HepG2 (cell line): Measurements from ENCODE around the gene PRPSAP1. TPM values are rescaled to one million over a fixed set of nuclear protein-coding genes. Genes with fewer than 3 reads are reported as not detected.
A peak's percentile ranks its signal among the peaks of the same experiment; 100 is the strongest.

Experiments used
- ARHGAP35 ChIP-seq: sonication (generic); formaldehyde crosslinking; IDR thresholded peaks from 2 replicates; pipeline ENCODE4 v1.9.0; 2022; ENCODE audit warnings: mild to moderate bottlenecking, inconsistent platforms, moderate library complexity, missing genetic modification reagents, borderline replicate concordance
- ATF2 ChIP-seq: sonication (generic); formaldehyde crosslinking; IDR thresholded peaks from 2 replicates; pipeline ENCODE4 v1.4.0; 2020; ENCODE audit warnings: missing genetic modification reagents
- HIVEP1 ChIP-seq: sonication (generic); formaldehyde crosslinking; IDR thresholded peaks from 2 replicates; pipeline ENCODE4 v1.4.0; 2020; ENCODE audit warnings: mild to moderate bottlenecking, missing genetic modification reagents
- HNF1B ChIP-seq: sonication (generic); formaldehyde crosslinking; IDR thresholded peaks from 2 replicates; pipeline ENCODE4 v1.5.1; 2020; ENCODE audit warnings: mild to moderate bottlenecking, moderate library complexity, missing genetic modification reagents
- JARID2 ChIP-seq: sonication (generic); formaldehyde crosslinking; IDR thresholded peaks from 2 replicates; pipeline ENCODE4 v1.8.1; 2023; ENCODE audit warnings: missing genetic modification reagents, inconsistent platforms; ENCODE audit not compliant: insufficient replicate concordance
- JUND ChIP-seq: sonication (generic); formaldehyde crosslinking; IDR thresholded peaks from 2 replicates; pipeline ENCODE4 v1.8.0; 2022; ENCODE audit warnings: mild to moderate bottlenecking, missing genetic modification reagents
- KDM4B ChIP-seq: sonication (generic); formaldehyde crosslinking; IDR thresholded peaks from 2 replicates; pipeline ENCODE4 v1.4.0; 2020; ENCODE audit warnings: missing genetic modification reagents
- MXI1 ChIP-seq: IDR thresholded peaks from 3 replicates; pipeline ENCODE4 v1.6.1; 2012; ENCODE audit warnings: low read depth, low read length, inconsistent platforms, borderline replicate concordance
- RFXANK ChIP-seq: IDR thresholded peaks from 2 replicates; pipeline ENCODE4 v1.6.1; 2016
- SNAPC5 ChIP-seq: sonication (generic); formaldehyde crosslinking; IDR thresholded peaks from 2 replicates; pipeline ENCODE4 v1.8.1; 2023; ENCODE audit warnings: mild to moderate bottlenecking, missing genetic modification reagents, borderline replicate concordance
- SOX6 ChIP-seq, 2 experiments: fragments of 450-650 bp in 1 of 2; sonication (generic) in 1 of 2; formaldehyde crosslinking in 1 of 2; IDR thresholded peaks; 2 replicates each; pipeline versions ENCODE4 v1.4.0 to v1.6.1; 2017 to 2020; ENCODE audit warnings: antibody characterized with exemption in 1 of 2, mild to moderate bottlenecking in 1 of 2, missing genetic modification reagents in 1 of 2
- TAF15 ChIP-seq: fragments of 200-400 bp; formaldehyde crosslinking; IDR thresholded peaks from one replicate; pipeline ENCODE4 v1.6.1; 2018; ENCODE audit warnings: mild to moderate bottlenecking, low read depth, low read length; ENCODE audit not compliant: poor library complexity, severe bottlenecking
- ZFAT ChIP-seq: sonication (generic); formaldehyde crosslinking; conservative IDR thresholded peaks from 2 replicates; pipeline ENCODE4 v1.8.1; 2023; ENCODE audit warnings: missing genetic modification reagents, inconsistent platforms
- ZFY ChIP-seq: sonication (generic); formaldehyde crosslinking; IDR thresholded peaks from 2 replicates; pipeline ENCODE4 v1.4.0; 2020; ENCODE audit warnings: missing genetic modification reagents
- ZNF230 ChIP-seq: sonication (generic); formaldehyde crosslinking; IDR thresholded peaks from 2 replicates; pipeline ENCODE4 v1.4.0; 2020; ENCODE audit warnings: mild to moderate bottlenecking, missing genetic modification reagents
- ZNF281 ChIP-seq: sonication (generic); formaldehyde crosslinking; IDR thresholded peaks from 2 replicates; pipeline ENCODE4 v1.4.0; 2020; ENCODE audit warnings: missing genetic modification reagents, borderline replicate concordance
- ZNF331 ChIP-seq: sonication (generic); formaldehyde crosslinking; IDR thresholded peaks from 2 replicates; pipeline ENCODE4 v1.4.0; 2020; ENCODE audit warnings: missing genetic modification reagents
- ZNF431 ChIP-seq: sonication (generic); formaldehyde crosslinking; IDR thresholded peaks from 2 replicates; pipeline ENCODE4 v1.9.0; 2022; ENCODE audit warnings: missing genetic modification reagents, low read depth, mild to moderate bottlenecking, borderline replicate concordance
- ZNF691 ChIP-seq: sonication (generic); formaldehyde crosslinking; IDR thresholded peaks from 2 replicates; pipeline ENCODE4 v1.4.0; 2020; ENCODE audit warnings: missing genetic modification reagents, low read depth, mild to moderate bottlenecking, borderline replicate concordance
- ZNF782 ChIP-seq: sonication (generic); formaldehyde crosslinking; IDR thresholded peaks from 2 replicates; pipeline ENCODE4 v1.4.0; 2020; ENCODE audit warnings: missing genetic modification reagents, mild to moderate bottlenecking, borderline replicate concordance
- ZNF788 ChIP-seq: sonication (generic); formaldehyde crosslinking; IDR thresholded peaks from 2 replicates; pipeline ENCODE4 v1.5.0; 2020; ENCODE audit warnings: mild to moderate bottlenecking, missing genetic modification reagents, borderline replicate concordance
- ZSCAN20 ChIP-seq: sonication (generic); formaldehyde crosslinking; IDR thresholded peaks from 2 replicates; pipeline ENCODE4 v1.4.0; 2020; ENCODE audit warnings: missing genetic modification reagents, mild to moderate bottlenecking, borderline replicate concordance
- polyA plus RNA-seq, 8 experiments: library from polyadenylated mRNA; depleted of rRNA in 3 of 8; stranded (reverse) in 7 of 8; unstranded in 1 of 8; fragments of >200 nt; fragmentation: Illumina TruSeq in 4 of 8; extraction: Trizol in 4 of 8; gene quantifications; 2 replicates each; pipeline versions ENCODE4 v1.2.1 to v1.2.3, GENCODE V29; 2011 to 2016; ENCODE audit warnings: low read depth in 4 of 8, missing spikeins in 1 of 8, mixed read lengths in 1 of 8; ENCODE audit not compliant: insufficient read depth in 1 of 8
- total RNA-seq, 5 experiments: library from RNA; depleted of rRNA; stranded (reverse); fragments of >200 nt; fragmentation: Illumina TruSeq; extraction: Trizol; gene quantifications; 2 replicates each; pipeline ENCODE4 v1.2.3, GENCODE V29; 2016; ENCODE audit warnings: low read depth in 1 of 5

The PRPSAP1 gene
- total and polyA plus RNA-seq, 2 of the 13 experiments (the other 11 are each of a cell fraction or from before 2014, with no cell fraction given): 91.1 to 314 TPM

- TF ChIP-seq ZNF691 (CRISPR knock-in tag) (peak; percentile 88), ATF2 (CRISPR knock-in tag) (0 out of 2 replicates have a peak, but pooled peaks have one; percentile 15), KDM4B (CRISPR knock-in tag) (peak; percentile 80; the same call in 1 of the 2 replicates), ZNF230 (CRISPR knock-in tag) (no peak; the same call in 1 of the 2 replicates), HNF1B (0 out of 2 replicates have a peak, but pooled peaks have one; percentile 29), HIVEP1 (CRISPR knock-in tag) (no peak; the same call in 1 of the 2 replicates), JARID2 (CRISPR knock-in tag) (no peak), ZNF788 (CRISPR knock-in tag) (no peak), ZFY (CRISPR knock-in tag) (peak; percentile 77), RFXANK (CRISPR knock-in tag) (no peak), TAF15 (peak; percentile 95), JUND (CRISPR knock-in tag) (no peak), ZNF331 (no peak), SOX6 (IDR thresholded peaks at IDR 0.05) (no peak), SOX6 (CRISPR knock-in tag; IDR thresholded peaks at IDR 0.05) (no peak), ZNF281 (CRISPR knock-in tag) (no peak), MXI1 (peak; percentile 21; the same call in 1 of the 3 replicates), ZNF782 (CRISPR knock-in tag) (peak; percentile 80; the same call in 1 of the 2 replicates), ZSCAN20 (CRISPR knock-in tag) (no peak), ARHGAP35 (CRISPR knock-in tag) (no peak), ZFAT (CRISPR knock-in tag) (0 out of 2 replicates have a peak, but pooled peaks have one; percentile 68), ZNF431 (CRISPR knock-in tag) (peak; percentile 13; the same call in 1 of the 2 replicates), SNAPC5 (CRISPR knock-in tag) (0 out of 2 replicates have a peak, but pooled peaks have one; percentile 18)
Measured at GRCh38 chr17:76384222-76384986, 30.7 kb upstream of the PRPSAP1 start, which contains the start of gene SPHK1 (continued).
